GM19395 (cell line): ENCODE results near the gene AP3S2.
"Not testable (repeated sequence)": the region's sequence is repeated elsewhere in the genome, so short reads cannot be mapped to it uniquely, and the experiment has no call there.

Experiments used
- ATAC-seq: cut with Tn5 transposase; IDR thresholded peaks from one replicate; pipeline ENCODE4 v1.9.1; 2021; ENCODE audit warnings: mild to moderate bottlenecking, moderate library complexity; ENCODE audit not compliant: unreplicated experiment

The AP3S2 gene

DNA sequence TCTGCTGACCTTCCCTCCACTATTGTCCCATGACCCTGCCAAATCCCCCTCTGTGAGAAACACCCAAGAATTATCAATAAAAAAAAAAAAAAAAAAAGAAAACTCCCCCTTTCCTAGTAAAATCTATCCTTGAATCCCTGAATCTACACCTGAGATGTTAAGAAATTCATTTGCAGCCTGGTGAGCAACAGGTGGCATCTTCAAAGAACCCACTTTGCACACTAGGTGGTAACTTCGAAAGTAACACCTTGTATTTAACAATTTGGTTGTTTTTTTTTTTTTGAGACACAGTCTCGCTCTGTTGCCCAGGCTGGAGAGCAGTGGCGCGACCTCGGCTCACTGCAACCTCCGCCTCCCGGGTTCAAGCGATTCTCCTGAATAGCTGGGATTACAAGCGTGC is 24.3 kb downstream of the AP3S2 start:
- ATAC-seq: not testable (repeated sequence)

DNA sequence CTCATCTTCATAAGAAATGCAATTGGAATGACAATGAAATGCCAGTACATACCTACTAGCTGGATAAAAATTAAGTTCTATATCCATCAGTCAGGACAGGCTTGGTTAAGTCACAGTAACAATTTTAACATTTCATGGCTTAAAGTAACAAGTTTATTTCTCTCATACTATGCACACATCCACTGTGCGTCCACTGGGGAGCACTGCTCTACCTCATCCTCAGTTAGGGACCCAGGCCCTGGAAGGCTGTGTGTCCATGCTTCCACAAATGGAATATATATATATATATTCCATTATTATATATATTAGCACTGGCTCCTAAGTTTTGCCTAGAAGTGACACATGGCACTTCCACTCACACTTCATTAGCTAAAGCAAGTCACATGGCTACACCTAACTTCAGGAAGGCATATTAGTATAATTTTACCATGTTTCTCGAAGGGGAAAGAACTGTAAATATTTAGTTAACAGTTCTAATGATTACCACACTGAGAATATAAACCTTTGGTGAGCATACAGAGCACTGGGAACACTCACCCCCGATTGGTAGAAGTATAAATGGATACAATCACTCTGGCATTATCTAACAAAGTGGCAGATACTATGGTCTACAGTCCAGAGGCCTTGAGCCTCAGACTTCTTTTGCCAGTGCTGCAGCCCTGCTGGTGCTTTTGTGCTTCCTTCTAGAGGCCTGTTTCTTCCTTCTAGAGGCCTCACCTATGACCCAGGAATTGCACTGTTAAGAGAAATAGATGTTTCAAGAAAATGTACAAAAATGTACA is 28.6 kb downstream of the AP3S2 start:
- no peak for ATAC-seq

DNA sequence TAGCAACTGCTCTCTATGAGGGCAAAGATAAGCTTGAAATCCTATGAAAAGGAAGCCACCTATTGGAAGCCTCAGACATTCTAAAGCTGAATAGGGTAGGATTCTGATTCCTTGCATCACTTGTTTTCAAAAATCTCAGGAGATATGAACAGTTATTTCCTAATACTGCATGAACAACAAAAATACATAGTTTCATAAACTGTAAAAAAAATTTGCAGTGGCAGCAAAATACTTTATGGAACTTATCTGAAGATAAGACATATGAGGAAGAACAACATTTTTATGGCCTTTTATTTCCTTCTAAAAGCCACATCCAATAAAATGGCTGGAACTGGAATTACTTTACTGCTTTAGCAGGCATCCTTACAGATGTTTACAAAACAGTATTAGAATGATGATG is 29.9 kb downstream of the AP3S2 start:
- no peak for ATAC-seq

DNA sequence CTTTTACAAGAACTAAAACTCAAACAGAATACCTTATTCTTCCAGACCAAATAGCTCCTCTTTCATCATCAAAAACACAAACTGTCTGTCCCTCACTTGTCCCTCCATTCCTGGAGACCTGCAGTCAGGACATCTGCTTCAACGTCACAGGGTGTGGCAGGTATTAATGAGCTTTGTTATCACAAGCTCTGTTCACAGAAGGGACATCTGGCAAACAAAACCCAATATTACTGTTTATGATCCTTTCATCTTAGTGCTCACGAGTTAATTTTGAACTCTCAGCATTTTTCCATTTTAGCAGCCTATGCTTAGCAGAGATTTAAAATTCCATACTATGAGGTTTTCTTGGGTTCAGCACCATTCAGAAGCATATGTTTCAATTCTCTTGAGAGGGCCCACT is 32.9 kb downstream of the AP3S2 start:
- ATAC-seq: no peak

DNA sequence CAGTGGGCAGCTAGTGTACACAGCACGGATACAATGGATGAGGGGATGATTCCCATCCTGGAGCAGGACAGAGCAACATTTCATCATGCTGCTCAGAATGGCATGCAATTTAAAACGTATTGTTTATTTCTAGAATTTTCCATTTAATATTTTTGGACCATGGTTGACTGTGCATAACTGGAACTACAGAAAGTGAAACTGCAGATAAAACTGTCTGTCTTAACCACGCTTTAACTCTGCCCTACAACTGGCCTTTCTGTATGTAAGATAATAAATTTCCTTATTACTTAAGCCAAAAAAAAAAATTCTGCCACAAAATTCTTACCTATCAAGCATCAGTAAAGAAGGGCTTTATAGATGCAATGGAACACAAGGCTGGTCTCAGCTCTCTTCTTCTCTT is 33.4 kb downstream of the AP3S2 start:
- ATAC-seq: no peak

DNA sequence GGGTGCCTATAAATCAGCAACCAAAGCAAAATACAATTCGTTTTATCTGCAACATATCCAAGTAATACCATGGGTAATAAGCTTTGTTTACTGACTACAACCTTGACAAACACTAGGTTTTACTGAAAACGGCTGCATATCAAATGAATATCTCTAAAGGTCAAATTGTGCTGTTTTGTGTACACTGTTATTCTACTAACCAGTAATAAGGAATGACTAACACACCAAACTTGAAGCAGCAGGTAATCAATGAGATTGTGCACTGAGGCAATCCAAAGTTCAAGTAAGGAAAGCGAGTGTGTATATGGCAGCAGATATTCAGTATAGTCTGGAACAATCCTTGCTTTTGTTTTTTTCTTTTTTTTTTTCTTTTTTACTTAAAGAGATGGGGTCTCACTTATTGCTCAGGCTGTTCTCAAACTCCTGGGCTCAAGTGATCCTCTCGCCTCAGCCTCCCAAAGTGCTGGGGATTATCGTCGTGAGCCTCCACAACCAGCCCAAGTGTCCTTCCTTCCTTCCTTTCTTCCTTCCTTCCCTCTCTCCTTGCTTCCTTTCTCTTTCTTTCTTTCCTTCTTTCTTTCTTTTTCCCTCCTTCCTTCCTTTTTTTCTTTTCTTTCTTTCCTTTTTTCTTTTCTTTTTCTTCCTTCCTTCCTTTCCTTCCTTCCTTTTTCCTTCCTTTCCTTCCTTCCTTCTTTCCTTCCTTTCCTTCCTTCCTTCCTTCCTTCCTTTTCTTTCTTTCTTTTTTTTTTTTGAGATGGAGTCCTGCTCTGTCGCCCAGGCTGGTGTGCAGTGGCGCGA is 34.9 kb downstream of the AP3S2 start:
- ATAC-seq: no peak

DNA sequence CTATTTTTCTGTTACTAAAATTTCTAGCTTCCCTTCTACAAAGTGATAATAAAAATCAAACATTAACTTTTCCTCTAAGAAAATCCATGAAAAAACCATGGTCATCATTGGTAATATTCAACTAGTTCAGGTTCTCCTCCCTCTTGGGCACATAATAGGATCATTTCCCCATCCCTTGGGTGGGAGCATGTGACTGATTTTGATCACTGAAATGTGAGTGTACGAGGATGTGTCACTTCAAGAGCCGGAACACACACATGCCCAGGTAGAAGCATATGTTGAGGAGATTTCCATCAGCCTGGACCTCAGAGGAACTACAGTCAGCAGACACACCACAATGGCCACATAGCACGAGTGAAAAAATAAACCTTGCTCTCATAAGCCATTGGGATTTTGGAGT is 36.1 kb downstream of the AP3S2 start:
- no peak for ATAC-seq

DNA sequence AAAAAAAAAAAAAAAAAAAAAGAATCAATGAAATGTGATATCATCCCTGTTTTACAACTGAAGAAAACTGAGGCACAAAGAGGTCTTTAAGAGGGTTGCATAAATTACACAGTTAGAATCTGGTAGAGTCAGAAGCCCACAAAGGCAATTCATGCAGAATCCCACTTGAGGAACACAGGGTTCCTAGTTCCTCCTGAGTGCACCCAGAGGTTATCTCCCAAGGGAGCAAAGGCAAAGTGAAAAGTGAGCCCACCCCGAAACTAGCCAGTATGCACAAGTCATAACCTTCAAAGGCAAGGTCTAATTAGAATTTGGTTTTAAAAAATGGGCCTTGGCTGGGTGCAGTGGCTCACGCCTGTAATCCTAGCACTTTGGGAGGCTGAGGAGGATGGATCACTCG is 37.8 kb downstream of the AP3S2 start:
- no peak for ATAC-seq

DNA sequence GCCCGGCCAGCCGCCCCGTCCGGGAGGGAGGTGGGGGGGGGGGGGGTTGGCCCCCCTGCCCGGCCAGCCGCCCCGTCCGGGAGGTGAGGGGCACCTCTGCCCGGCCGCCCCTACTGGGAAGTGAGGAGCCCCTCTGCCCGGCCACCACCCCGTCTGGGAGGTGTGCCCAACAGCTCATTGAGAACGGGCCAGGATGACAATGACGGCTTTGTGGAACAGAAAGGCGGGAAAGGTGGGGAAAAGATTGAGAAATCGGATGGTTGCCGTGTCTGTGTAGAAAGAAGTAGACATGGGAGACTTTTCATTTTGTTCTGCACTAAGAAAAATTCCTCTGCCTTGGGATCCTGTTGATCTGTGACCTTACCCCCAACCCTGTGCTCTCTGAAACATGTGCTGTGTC is 38.9 kb downstream of the AP3S2 start:
- not testable (repeated sequence) for ATAC-seq

DNA sequence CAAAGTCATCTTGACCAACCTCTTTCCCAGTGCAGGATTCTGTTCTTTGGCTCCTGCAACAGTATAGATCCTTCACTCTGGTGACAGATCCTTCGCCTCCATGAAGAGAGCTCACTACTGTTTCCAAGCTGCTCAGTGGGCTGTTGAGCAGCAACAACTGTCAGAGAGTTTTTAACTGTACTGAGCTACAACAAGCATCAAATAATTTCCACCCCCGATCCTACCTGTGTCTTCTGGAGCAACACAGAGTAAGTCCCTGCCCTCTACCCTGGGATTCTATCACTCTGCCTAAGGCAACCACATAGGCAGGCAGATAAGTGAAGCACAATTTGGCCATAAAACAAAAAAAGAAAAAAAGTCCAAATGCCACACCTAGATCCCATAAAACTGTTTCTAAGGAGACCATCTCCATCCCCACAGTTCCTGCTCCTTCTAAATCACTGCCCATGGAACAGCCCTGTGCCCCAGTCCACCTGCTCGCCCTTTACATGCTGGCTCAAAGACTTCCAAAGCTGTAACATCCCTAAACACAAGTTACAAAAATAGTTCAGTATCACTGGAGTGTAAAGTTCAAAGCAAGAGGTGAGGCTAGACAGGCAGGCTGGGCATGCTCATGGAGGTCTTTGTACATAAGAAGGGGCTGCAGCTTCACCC is 41.3 kb downstream of the AP3S2 start:
- ATAC-seq: no peak

DNA sequence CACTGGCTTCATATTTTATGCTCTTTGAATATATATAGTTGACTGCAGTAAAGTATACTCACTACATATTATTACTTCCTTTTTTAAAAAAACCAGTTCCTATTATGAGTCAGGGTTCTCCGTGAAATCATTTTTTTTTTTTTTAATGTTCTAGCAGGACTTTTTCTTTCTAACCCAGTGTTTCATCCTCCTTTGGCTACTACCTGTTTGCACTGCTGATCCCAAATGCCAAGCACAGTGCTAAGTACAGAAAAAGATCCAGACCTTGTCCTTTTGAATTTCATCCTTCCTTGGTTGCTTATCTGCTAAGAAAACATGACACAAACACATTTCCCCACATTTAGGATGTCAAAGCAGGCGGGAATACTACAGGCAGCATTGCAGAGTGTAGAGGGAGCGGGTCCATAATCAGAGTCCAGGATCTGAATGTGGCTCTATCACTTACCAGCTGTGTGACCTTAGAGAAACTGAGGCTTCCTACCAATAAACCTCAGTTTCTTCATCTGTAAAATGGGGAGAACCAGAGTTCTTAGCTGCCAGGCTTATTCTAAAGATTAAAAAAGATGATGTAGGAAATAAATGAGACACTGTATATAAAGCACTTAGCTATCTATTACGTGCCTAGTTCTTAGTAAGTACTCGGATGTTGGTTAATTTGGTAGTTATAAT is 42.0 kb downstream of the AP3S2 start:
- ATAC-seq: peak; percentile 77

DNA sequence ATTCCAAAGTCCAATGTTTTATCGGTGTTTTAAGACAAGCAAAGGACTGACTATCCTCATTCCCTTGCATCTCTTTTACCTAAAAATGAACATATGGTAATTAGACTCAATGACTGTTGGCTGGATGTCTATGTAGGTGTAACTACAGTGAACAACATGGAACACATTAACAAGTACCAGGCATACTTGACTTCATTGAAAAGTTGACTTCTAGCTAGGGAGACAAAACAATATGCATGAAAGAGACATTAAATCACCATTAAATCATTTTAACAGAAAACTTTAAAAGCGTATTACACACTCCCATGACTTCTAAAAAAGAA is 44.9 kb downstream of the AP3S2 start:
- no peak for ATAC-seq

DNA sequence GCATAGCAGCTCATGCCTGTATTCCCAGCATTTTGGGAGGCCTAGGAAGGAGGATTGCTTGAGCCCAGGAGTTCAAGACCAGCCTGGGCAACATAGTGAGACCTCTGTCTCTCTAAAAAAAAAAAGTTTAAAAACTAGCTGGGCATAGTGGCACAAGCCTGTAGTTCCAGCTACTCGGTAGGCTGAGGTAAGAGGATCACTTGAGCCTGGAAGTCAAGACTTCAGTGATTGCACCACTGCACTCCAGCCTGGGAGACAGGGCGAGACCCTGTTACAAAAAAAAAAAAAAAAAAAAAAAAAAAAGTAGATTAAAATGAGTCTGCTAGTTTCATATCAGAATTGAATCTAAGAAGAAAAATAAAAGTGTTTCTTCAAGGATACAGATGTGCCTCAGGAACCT is 46.7 kb downstream of the AP3S2 start:
- ATAC-seq: no peak

DNA sequence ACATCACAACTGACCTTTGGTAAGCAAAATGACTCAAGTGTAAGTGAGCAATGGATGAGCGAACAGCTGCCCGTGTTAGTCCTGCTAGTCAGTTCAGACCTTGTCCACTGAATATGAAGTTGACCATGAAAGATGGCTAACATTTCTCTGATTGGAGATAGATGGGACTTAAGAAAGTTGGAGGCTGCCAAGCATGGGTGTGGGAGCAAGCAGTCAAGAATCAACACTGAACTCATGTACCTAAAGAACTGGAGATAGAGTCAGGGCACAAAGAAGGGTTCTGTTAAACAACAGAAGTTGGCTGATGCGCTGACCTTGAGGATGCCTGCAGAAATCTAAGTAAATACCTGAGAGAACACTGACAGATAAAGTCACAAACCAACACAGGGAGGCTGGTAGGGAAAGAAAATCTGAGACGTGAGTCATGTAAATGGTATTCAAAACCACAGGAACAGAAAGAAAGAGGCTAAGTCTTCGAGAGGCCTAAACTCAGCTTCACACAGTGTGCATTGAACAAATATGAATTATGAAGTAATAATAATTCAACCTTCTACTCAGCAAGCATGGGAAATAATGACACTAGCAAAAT is 48.4 kb downstream of the AP3S2 start:
- no peak for ATAC-seq

DNA sequence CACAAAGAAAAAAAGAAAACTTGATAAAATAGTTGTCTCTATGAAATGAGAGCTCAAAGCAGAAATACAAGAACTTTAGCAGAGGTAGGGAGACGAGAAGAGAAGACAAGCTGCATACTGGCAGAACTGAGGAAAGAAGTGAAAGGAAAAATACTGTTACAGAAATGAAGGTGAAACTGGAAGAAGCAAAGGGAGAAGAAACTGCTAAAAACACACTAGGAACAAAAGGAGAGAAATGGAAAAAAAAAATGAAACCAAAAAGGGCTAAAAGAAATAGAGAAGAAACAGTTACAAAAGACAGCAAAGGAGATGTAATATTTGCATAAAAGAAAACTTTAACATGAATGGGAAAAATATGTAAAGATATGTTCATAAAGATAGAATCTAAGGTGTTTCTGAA is 51.8 kb downstream of the AP3S2 start:
- no peak for ATAC-seq

DNA sequence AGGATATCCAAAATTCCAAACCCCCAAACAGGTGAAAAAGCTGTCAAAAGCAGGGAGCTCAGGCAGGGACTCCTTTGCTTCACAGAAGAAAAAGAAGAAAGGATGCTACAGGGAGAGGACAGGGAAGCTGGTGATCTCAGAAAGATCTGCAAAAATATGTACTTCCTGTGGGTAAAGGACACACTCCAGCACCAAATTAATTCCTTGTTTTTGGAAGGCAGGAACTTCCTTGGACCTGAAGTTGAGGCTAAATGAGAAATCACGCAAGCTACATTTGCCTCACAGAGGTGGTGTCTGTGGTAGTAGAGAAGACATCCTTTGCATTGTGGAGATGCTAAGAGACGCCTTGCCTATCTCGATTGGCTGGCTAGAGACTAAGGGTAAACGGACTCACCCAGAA is 52.5 kb downstream of the AP3S2 start:
- no peak for ATAC-seq

DNA sequence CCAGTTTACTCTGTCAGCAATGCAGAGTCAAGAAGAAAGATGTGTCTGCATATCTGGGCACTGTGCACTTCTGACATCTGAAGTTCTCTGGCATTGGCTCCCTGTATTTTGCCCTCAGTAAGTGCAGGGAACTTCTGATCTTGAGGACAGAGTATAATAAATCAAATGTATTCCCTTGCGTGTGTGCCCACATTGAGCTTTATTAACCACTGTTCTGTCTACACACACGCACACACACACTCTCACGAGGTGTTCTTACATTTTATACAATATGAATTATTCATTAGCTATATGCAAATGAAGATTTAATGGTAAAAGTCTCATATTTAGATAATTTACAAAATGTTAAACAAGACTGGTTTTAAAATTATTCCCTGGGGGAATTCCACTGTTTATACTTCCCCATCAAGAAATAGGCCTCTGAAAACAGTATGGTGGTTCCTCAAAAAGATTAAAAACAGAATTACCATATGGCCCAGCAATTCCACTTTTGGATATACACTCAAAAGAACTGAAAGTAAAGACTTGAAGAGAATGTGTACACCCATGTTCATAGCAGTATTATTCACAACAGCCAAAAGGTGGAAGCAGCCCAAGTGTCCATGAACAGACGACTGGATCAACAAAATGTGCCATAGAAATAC is 54.5 kb downstream of the AP3S2 start:
- ATAC-seq: no peak

DNA sequence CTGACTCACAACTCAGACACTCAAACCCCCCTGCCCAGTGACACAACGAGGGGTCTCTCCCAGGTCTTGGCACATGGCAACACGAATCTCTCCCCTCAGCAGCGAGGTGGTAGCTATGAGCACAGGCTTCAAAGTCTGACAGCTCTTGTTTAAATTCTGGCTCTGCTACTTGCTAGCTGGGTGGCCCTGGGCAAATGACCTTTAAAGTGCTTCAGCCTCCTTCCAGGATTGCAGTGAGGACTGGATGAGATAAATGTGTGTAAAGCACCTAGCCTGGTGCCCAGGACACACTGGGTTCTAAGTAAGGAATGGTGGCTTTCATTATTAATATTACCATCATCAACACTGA is 56.0 kb downstream of the AP3S2 start:
- no peak for ATAC-seq

DNA sequence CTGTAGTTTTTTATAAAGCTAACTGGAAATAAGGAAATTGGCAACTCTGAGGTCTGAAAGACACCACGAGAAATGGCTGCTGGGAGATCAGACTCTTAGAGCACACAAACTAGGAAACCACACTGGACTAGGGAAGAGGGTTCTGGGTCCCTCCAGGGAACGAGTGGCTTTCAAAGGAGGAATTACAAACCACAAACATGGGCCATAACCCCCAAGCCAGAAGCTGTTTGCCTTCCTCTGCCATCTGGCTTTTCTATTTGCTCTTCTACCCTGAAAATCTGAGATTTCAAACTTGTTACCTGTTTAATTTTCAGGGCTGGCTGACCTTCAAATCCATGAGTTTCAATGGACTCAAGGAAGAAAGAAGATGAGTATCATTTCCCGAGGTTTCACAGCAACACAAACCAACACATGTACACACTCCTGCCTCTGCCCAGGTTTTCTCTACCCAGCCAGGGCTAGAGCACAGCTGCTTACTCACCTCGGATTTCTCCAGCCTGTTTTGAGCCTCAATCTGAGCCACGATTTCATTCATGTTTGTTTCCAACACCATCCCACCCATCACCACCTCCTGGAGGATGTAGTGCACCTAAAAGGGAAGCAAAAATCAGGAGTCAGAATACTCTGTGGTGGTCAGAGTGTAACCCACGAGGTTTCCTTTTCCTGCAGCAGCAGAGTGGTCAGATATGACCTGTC is 56.5 kb downstream of the AP3S2 start:
- no peak for ATAC-seq
